ENCODE data around the gene PCDHA1.

- TF ChIP-seq ZNF274 (IDR thresholded peaks at IDR 0.05; ENCODE audit: low read length) (no peak), ZNF274 (tag by site-specific recombination; IDR thresholded peaks at IDR 0.05; ENCODE audit: borderline replicate concordance) (no peak), YY1 (tag by site-specific recombination; IDR thresholded peaks at IDR 0.05) (no peak), ZBTB21 (tag by site-specific recombination; IDR thresholded peaks at IDR 0.05) (no peak), REST (tag by site-specific recombination; IDR thresholded peaks at IDR 0.05) (no peak), CTCF (tag by site-specific recombination; IDR thresholded peaks at IDR 0.05) (no peak), ZNF768 (tag by site-specific recombination; IDR thresholded peaks at IDR 0.05) (no peak), ZFP3 (tag by site-specific recombination; IDR thresholded peaks at IDR 0.05; ENCODE audit: low read depth) (no peak), ELK4 (IDR thresholded peaks at IDR 0.05; ENCODE audit: borderline replicate concordance, low read depth, low read length) (no peak), ZNF423 (tag by site-specific recombination; IDR thresholded peaks at IDR 0.05) (no peak)
Measured at GRCh38 chr5:140882591-140882899, 96.6 kb downstream of the PCDHA1 start.
